ENCODE measurements around the gene RTP5.
"Not testable (repeated sequence)": the region's sequence is repeated elsewhere in the genome, so short reads cannot be mapped to it uniquely, and the experiment has no call there.

The RTP5 gene

DNA sequence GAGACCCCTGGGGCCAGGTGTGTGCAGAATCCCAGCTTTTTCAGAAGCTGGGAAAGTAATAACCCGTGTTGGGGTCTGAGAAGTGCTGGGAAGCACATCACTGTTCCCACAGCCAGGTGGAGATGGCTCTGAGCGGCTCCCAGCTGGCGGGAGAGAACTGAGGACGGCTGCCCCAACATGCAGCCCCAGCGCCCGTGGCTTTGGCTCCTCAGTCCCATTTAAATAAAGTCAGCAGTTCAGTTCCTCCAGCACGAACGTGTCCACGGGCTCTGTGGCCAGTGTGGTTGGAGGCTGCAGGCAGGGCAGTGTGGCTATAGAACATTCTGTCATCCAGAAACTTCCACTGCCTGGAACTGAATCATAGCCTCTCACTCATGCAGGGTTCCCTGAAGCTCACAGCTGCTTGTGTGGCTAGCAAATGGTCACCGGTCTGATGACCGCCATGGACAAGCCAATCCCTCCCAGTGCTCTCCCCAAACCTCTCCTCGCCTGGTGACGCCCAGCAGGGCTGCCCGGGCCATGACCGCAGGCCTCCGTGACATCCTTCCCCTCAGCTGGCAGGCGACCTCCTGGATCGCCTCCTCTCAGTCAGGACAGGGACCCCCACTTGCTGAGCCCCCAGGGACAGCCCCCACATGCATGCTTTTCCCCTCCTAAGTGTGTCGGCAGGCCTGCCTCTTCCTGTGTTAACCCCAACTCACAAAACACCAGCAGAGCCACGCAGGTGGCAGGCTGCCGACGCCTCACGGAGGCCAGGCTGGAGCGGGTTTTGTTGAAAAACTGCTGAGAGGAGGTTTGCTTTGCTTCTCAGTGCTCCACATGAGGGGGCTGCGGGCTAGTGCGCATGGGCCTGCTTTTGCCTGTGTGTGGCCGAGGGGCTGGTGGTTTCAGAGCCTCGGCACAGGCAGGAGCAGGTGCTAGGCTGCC is 1.3 kb downstream of the RTP5 start:
- no peak for DNase-seq (ENCODE audit: low read depth, low spot score)

DNA sequence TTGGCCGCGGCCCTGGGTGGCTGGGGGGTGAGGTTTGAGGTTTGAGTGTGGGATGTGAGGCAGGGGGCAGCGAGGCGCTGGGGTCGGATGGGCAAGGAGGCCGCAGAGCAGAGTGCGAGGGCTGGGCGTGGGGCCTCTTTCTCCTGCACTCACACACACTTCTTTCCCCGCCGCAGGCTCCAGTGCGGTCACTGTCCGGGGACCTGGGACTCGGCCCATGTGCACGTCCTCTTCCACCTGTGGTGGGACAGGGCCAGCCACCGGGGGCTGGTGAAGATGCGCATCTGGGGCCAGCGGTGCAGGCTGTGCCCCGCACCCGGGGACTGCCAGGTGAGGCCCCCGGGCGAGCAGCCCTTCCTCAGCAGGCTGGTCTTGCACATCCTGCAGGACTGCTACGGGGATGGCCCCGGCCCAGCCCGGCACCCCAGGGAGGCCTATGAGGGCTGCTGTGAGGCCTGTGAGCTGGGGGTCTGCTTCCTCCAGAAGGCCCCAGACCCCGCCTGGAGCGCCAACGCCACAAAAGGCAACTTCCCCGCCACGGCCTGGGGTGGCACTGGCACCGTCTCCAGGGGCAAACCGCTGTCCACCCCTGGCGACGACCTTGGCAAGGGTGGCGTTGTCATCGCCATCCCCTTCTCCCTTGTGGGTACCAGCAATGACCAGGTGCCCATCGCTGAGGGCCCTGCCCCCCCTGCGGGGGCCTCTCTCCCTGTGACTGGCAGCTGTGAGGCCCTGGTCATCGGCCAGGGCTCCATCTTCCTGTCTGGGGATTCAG is 2.2 kb downstream of the RTP5 start:
- no peak for DNase-seq (ENCODE audit: low read depth, low spot score)

DNA sequence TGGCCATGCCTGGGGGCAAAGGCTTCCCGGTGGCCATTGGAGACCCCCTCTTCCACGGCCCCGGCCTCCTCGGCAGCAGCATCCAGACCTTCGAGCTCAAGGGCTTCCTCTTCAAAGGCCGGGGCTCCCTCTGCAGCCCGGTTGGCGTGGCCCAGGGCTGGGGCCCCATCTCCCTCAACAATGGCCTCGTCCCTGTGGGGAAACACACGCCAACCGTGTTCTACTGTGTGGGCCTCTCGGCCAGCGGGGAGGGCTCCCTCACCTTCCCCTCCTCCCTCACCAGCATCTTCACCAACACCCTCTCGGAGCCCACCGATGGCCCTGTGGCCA is 2.7 kb downstream of the RTP5 start:
- no peak for DNase-seq (ENCODE audit: low read depth, low spot score)

- no peak for DNase-seq (ENCODE audit: low read depth, low spot score)
Observed at GRCh38 chr2:241873081-241873802, 3.7 kb downstream of the RTP5 start.

DNA sequence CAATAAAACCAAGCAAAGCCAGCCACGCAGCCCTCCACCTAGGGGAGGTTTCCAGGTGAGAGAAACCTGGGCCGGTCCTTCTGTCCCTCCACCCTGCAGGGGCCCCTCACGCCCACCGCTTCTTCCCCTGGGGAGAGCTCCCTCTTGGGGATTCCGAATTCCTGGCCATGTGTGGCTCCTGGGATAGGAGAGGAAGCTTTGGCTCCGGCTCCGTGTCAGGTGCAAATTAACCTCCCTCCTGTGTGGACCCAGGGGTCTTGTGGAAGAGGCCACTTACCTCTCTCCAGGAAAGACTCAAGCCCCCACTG is 4.2 kb downstream of the RTP5 start:
- no peak for DNase-seq (ENCODE audit: low read depth, low spot score)

DNA sequence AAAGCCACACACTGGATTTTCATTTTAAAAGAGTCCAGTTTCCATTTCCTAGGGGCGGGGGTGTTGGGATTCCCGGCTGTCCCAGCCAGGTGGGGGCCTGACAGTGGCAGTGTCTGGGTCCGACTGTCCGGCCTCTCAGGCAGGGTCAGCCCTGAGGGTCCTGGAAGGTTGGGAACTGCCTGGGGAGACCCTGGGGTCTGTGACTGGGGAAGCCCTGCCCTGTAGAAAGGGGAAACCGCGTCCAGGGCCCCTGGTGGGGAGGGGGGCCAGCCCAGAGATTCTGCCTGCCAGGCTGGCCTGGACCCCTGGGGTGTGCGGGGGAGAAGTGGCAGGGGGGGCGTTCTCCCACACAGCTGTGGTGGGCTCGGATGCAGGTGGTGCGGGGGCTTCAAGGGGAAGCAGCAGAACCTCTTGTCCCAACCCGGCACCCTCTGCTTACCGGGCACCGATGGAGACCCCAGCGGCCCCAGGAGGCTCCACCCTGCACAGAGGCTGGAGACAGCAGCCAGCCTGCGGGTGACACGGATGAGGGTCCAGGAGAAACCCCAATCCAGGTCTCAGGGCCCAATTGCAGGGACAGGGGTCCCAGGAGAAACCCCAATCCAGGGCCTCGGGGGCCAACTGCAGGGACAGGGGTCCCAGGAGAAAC is 4.9 kb downstream of the RTP5 start:
- DNase-seq (ENCODE audit: low read depth, low spot score): no peak

- not testable (repeated sequence) for DNase-seq (ENCODE audit: low read depth, low spot score)
Observed at GRCh38 chr2:241875754-241876527, 6.4 kb downstream of the RTP5 start.

DNA sequence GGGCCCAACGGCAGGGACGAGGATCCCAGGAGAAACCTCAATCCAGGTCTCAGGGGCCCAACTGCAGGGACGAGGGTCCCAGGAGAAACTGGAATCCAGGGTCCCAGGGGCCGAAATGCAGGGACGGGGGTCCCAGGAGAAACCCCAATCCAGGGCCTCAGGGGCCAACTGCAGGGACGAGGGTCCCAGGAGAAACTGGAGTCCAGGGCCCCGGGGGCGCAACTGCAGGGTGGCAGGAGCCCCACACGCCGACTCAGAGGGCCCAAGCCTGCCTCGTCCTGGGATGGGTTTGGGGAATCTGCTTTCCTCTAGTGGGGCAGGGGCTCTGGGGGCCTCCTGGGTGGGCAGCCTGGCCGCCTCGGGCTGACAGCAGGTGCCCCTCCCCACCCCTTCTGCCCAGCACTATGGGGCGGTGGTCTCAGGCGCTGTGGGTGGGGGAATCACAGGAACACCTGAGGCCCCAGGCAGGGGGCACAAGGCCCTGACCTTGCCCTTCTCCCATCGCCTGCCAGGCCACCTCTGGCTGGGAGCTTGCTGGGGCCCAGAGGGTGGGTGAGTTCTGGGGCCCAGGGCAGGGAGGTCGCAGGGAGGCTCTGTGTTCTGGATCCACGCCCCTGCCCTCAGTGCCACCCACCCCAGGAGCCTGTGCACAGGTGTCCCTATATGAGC is 7.1 kb downstream of the RTP5 start:
- DNase-seq (ENCODE audit: low read depth, low spot score): no peak

DNA sequence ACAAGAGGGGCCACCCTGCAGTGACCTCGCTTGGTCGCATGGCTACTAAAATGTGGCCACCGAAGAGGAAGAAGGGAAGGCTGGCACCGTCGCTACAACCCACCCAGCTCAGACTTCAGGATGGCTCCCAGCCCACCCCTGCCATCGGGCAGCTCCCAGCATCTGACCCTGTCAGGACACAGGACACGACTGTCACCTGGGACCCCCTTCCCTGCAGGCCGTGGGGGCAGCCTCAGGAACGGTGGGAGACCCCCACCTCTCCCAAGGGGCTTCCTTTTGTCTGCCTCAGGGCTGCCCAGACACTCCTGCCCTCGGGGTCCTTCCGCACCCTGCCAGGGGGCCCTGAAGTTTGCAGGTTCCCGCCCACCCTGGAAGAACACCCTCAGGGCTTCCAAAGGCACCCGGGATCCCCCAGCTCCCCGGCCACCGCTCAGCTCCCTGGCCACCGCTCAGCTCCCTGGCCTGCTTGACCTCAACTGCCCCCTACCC is 7.7 kb downstream of the RTP5 start:
- DNase-seq (ENCODE audit: low read depth, low spot score): no peak

DNA sequence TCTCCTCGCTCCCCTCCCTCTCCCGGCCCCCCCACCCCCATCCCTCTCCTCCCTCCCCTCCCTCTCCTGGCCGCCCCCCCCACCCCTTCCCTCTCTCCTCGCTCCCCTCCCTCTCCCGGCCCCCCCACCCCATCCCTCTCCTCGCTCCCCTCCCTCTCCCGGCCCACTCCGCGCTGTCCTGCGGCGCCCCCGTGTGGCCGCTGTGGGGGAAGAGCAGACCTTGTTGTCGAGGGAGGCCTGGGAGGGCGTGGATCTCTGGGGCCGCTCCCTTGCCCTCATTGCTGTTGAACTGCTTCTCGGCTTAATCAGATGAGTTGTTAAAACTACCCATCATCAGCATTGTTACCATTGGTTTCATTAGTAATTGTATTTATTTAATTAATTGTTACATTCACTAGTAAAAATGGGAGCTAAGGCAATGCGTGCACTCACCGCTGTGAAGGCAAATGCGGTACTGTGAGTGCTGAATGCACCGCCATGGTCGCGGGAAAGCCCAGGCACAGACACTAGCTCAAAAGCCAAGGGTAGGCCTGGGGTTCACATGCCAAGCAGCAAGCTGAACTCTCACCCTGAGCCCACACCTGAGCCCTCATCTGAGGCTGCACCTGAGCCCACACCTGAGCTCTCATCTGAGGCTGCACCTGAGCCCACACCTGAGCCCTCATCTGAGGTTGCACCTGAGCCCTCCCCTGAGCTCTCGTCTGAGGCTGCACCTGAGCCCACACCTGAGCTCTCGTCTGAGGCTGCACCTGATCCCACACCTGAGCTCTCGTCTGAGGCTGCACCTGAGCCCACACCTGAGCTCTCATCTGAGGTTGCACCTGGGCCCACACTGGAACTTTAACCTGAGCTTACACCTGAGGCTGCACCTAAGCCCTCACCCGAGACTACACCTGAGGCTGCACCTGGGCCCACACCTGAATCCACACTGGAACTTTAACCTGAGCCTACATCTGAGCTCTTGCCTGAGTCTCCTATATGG is 8.8 kb downstream of the RTP5 start:
- no peak for DNase-seq (ENCODE audit: low read depth, low spot score)

- DNase-seq (ENCODE audit: low read depth, low spot score): no peak
Observed at GRCh38 chr2:241879326-241879725, 9.8 kb downstream of the RTP5 start.

DNA sequence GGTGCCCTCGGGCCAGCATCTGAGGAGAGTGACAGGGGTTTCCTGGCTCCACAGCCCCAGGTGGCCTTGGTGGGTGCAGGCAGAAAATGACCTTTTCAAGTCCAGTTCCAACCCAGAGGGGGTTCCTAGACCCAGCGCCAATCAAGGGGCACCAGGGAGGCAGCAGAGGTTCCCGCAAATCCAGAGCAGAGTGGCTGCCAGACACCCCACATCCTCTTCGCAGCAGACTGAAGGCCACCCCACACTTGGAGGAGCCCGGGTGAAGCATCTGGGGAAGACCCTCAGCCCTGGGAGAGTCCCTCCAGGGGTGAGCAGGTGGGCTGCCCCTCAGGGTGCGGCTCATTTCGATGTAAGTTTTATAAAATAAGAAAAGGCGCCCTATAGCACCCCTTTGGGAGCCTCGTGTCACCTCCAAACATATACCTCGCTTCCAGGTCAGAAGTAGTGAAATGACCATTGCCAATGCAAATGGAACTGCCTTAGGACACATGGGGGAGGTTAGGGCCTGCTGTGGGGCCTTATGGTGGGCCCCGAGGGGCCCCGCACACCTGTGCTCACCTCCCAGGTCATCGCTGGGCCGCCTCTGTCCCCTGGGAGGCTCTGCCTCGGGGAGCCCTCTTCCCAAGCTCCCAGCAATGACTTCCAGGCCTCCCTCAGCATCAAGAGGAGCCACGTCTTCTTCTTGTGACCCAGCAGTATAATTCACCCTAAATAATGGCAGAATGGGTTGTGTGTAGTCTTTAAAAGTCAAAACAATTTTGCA is 11.0 kb downstream of the RTP5 start:
- no peak for DNase-seq (ENCODE audit: low read depth, low spot score)

GRCh38 chr2:241882091-241882625 is 12.6 kb downstream of the RTP5 start:
- no peak for DNase-seq (ENCODE audit: low read depth, low spot score)

DNA sequence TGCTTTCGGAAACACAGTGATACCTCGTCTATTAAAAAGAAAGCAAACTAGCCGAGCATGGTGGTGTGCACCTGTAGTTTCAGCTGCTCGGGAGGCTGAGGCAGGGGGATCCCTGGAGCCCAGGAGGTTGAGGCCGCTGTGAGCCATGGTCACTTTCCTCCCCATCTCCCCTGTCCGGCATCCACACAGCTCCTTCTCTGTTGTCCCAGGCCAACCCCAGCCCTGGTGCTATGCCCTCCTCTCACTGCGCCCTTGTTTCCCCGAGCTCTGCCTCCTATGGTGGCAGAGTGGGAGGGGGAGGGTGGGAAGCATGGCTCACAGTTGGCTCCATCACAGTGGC is 15.4 kb downstream of the RTP5 start:
- DNase-seq (ENCODE audit: low read depth, low spot score): no peak

DNA sequence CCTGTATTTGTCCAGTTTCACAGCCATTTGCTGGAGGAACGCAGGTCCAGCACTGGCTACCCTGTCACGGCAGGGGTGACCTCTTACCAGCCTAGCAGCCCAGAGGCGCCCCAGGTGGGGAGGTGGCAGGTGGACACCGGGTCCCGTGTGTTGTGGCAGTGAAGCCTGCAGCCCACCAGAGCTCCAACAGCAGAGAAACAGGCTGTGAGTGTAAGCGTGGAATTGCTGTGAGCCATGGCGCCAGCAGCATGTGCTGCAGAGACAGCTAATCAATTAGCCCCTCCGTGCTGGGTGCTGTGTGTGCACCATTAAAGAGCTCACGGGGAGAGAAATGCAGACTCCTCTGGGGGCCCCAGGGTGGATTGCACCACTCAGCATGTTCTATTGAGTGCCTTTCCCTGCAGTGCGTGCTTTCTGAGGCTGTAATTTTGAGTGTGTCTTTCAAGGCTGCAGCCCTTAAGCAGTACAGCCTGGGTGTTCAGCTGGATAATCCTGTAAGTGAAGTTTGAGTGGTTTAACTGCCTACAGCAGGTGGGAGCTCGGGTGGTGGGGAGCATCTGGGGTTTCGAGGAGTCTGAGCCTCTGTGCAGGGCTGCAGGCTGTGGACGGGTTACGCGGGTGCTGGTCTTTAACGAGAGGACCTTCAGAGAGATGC is 15.9 kb downstream of the RTP5 start:
- DNase-seq (ENCODE audit: low read depth, low spot score): no peak

- no peak for DNase-seq (ENCODE audit: low read depth, low spot score)
Observed at GRCh38 chr2:241885946-241886643, 16.6 kb downstream of the RTP5 start.

- no peak for DNase-seq (ENCODE audit: low read depth, low spot score)
Observed at GRCh38 chr2:241886840-241887447, 17.4 kb downstream of the RTP5 start.
